NCI-H82 treated with DMSO at 0.1 percent for 48 hours (cell line): Measurements from ENCODE around the gene RTRAF.

Source experiments
- DNase-seq: peaks from one replicate; lab custom pipeline; 2025; ENCODE audit not compliant: unreplicated experiment; lab: John Stamatoyannopoulos, UW

Gene RTRAF

GRCh38 chr14:52020161-52020714 lies 30.9 kb downstream of the RTRAF start:
- no peak for DNase-seq

GRCh38 chr14:52020866-52021717 lies 31.7 kb downstream of the RTRAF start:
- no peak for DNase-seq

GRCh38 chr14:52021957-52022600 lies 32.7 kb downstream of the RTRAF start:
- DNase-seq, result no peak

- DNase-seq, result no peak
These were observed 34.2 kb downstream of the RTRAF start for GRCh38 chr14:52023518-52023917.

- DNase-seq, result no peak
These were observed 36.0 kb downstream of the RTRAF start for GRCh38 chr14:52025310-52025709.

DNA sequence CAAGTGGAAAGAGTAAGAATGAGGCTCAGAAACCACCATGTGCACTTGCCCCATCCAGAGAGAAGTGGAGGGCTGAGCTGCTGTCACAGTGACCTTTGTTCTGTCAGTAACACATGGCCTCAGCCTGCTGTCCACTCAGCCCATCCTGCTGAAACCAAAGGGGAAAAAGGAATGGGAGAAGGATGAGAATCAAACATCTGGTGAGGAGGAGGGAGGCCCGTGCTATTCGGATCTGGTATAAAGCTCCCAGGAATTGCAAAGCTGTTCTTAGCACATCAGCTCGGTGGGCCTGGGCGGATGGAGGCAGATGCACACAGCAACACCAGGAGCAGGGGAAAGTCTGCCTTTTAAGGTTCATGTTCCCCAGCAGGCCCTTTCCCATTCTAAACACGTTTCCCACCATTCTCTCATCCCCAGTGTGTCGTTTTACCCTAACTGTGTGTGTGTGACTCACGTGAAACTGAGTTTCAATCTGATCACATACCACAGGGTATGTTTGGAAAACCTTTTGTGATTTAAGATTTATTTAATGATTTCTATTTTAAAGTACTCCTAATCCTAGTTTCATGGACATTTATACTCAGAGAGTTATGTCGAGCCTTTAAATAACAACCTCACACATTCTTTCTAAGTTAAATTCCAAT lies 36.8 kb downstream of the RTRAF start:
- DNase-seq, result no peak

DNA sequence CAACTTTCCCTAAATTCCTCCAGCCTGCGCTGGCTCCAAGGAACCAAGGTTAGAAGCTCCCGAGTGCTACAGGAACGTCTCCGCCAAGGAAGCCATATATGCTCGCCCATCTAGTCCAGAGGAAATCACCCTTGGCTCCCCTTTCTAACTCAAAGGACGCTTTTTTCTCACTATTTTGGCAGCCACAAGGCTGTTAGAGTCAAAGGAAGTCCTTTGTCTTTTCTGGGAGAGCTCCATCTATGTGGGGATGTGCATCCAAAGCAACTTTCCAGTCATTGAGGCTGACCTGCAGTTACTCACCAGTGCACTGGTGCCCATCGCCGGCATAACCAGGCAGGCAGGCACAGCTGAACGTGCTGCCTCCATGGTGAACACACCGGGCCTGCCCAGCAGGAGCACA lies 37.6 kb downstream of the RTRAF start:
- DNase-seq, result no peak

GRCh38 chr14:52029881-52030280 lies 40.5 kb downstream of the RTRAF start:
- DNase-seq, result no peak

DNA sequence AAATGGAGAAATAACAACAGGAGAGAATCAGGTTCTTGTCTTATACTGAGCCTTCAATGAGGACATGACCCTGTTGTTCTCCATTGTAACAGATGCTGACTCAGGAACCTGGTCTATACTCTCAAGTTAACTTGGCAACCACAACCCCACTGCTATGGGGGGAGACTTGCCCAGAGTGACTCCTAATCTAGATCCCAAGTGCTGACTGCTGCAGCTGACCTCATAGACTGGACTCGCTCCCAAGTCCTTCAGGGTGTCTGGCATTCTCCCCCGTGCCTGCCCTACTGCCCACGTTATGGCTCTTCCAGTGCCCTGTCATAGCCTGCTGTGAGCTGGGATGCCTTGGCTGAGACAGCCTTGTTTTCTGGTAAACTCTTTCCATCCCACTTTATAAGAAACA lies 42.4 kb downstream of the RTRAF start:
- no peak for DNase-seq

DNA sequence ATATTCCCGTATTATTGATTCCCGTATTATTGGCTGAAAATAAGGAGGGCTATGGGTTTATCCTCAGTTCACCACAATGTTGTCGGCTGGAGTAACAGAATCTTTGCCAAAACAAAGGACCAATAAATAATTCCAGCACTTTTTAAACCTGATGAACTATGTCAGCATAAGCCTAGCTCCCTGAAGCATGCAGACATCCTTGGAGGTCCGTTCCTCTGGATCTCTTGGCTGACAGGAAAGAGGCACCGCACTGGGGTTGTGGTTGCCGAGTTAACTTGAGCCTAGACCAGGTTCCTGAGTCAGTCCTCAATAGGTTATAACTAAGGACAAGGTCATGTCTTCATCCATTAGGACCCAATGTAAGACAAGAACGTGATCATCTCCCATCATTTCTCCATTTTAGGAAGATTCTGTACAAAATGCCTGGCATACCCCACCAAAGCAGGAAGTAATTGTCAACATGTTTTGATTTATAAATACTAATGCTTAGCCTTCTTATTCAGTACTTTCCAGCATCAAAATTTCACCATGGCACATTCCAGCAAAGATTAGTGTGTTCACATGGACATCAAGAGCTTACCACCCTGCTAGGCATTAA lies 43.0 kb downstream of the RTRAF start:
- no peak for DNase-seq

- DNase-seq, result no peak
These were observed 43.8 kb downstream of the RTRAF start for GRCh38 chr14:52033101-52033642.

GRCh38 chr14:52039124-52039815 lies 49.9 kb downstream of the RTRAF start:
- no peak for DNase-seq

DNA sequence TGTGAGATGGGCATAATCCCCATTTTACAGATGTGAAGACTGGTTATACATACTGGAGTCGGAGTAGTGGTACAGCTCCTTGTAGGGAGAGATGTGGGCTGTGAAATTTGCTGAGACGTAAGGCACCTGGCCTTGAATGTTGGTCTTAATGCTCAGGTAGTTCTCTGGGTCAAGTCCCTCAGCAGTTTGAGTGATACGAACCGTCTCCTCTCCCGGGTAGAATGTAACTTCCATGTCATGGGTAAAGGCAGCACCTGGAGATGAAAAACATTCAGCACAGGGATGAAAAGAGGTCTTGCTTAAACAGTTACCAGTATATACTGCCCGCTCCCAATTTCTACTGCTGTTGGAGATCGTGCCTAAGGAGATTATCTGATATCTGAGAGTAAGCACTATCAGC lies 51.3 kb downstream of the RTRAF start:
- no peak for DNase-seq

GRCh38 chr14:52042371-52043289 lies 53.3 kb downstream of the RTRAF start:
- no peak for DNase-seq

- no peak for DNase-seq
These were observed 54.3 kb downstream of the RTRAF start for GRCh38 chr14:52043690-52044089.

GRCh38 chr14:52044791-52045522 lies 55.6 kb downstream of the RTRAF start:
- DNase-seq, result no peak

- no peak for DNase-seq
These were observed 57.1 kb downstream of the RTRAF start for GRCh38 chr14:52046376-52046917.

DNA sequence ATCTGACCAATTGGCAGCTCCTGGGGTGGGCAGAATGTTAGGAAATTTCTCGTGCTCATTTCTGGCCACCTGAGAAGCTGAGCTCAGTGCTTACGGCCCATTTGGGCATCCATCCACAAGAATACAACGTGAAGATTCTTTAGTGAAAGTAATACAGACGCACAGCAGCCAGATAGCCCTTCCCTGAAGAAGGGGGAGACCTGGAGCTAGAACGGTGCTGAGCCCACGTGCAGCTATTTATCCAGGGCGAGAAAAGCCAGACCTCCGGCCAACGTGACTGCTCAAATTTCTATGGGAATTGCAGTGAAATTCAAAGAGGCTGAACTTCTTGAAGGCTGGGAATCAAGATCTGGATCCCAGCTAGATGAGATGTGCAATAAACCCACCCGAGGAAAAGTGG lies 58.8 kb downstream of the RTRAF start:
- no peak for DNase-seq
